NB4 (cell line): ENCODE results near the gene OXGR1.

Experiments
- DNase-seq: peaks from one replicate; pipeline ENCODE4 v3.0.0; 2010; ENCODE audit warnings: low read depth
- H3K4me3 ChIP-seq: one replicate; pipeline ENCODE4 v1.5.1; 2011; ENCODE audit warnings: mild to moderate bottlenecking, low read depth, low read length, moderate library complexity
- CTCF ChIP-seq: IDR thresholded peaks from one replicate; pipeline ENCODE4 v1.5.1; 2012; ENCODE audit warnings: low read depth, low read length
- MAX ChIP-seq: IDR thresholded peaks from 2 replicates; pipeline ENCODE4 v1.6.1; 2011; ENCODE audit warnings: low read depth, low read length
- MYC ChIP-seq: IDR thresholded peaks from 2 replicates; pipeline ENCODE4 v1.6.1; 2011; ENCODE audit warnings: low read depth, low read length
- POLR2A ChIP-seq: IDR thresholded peaks from 2 replicates; pipeline ENCODE4 v1.6.1; 2011; ENCODE audit warnings: mild to moderate bottlenecking; ENCODE audit not compliant: insufficient read length; ENCODE audit errors: extremely low read depth

OXGR1 gene

GRCh38 chr13:97008643-97009042 lies 14.4 kb upstream of the OXGR1 start:
- TF ChIP-seq MYC: no peak
- TF ChIP-seq MAX: no peak
- no peak for TF ChIP-seq POLR2A
- no peak for TF ChIP-seq CTCF
- H3K4me3 ChIP-seq: no peak overlapping the region
- no peak for DNase-seq

- TF ChIP-seq POLR2A (no peak), MAX (no peak), MYC (no peak)
- DNase-seq: no peak
- no peak overlapping the region for H3K4me3 ChIP-seq
These were observed 11.5 kb upstream of the OXGR1 start for GRCh38 chr13:97005625-97006262.

- DNase-seq: no peak
- TF ChIP-seq MAX (no peak), CTCF (no peak), POLR2A (no peak), MYC (no peak)
- H3K4me3 ChIP-seq: no peak overlapping the region
These were observed 10.6 kb upstream of the OXGR1 start for GRCh38 chr13:97004886-97005285.

GRCh38 chr13:97004096-97004876 lies 10.0 kb upstream of the OXGR1 start:
- TF ChIP-seq POLR2A: no peak
- TF ChIP-seq MYC: no peak
- no peak for TF ChIP-seq CTCF
- TF ChIP-seq MAX: no peak
- H3K4me3 ChIP-seq: no peak overlapping the region
- no peak for DNase-seq

- DNase-seq: no peak
- no peak overlapping the region for H3K4me3 ChIP-seq
- TF ChIP-seq MAX (no peak), MYC (no peak), CTCF (no peak), POLR2A (no peak)
These were observed 8.8 kb upstream of the OXGR1 start for GRCh38 chr13:97003071-97003470.

- no peak for DNase-seq
- no peak overlapping the region for H3K4me3 ChIP-seq
- TF ChIP-seq POLR2A (no peak), CTCF (no peak), MAX (no peak)
These were observed 8.3 kb upstream of the OXGR1 start for GRCh38 chr13:97002581-97002980.
